Measurements from ENCODE around the gene CENPM.

DNA sequence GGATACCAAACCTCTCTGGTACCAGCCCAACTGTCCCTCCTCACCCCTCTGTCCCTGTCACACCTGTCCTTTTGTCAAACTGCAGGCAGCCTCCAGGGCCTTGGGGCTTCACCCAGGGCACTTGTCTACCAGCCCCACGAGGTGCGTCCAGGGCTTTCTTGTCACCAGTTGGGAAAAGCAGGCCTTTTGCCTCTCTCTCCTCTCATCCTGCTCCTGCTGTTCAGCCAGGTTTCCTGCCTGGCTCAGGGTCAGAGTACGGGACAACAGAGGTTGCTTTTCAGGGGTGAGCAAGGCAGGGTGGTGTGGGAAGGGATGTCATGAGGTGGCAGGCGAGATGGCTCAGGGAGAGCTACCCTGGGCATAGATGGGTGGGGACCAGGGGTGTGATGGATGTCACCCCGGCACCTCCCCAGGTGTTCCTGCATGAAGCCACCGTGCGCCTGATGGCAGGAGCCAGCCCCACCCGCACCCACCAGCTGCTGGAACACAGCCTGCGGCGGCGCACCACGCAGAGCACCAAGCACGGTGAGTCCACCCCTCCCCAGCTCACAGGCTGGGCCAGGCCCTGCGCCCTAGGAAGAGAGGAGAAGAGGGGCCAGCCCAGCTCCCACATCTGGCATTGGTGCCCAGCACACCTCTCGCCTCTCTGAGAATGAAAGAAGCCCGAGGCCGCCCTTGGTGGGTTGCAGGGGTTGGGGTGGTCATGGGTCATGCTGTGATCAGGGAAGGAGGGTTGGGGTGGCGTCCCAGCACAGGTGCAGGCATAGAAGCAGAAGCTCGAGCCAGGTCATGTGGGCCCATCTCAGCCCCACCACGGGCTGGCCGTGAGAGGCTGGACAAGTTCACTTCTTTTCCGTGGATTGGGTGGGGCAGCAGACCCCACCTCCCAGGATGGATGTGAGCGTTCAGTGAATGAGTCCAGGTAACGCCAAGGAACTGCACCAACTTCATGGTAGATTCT is 42.2 kb downstream of the CENPM start:
- TF ChIP-seq, protein P1, sequence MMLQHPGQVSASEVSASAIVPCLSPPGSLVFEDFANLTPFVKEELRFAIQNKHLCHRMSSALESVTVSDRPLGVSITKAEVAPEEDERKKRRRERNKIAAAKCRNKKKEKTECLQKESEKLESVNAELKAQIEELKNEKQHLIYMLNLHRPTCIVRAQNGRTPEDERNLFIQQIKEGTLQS (IDR thresholded peaks at IDR 0.05): no peak
- TF ChIP-seq, protein P2, sequence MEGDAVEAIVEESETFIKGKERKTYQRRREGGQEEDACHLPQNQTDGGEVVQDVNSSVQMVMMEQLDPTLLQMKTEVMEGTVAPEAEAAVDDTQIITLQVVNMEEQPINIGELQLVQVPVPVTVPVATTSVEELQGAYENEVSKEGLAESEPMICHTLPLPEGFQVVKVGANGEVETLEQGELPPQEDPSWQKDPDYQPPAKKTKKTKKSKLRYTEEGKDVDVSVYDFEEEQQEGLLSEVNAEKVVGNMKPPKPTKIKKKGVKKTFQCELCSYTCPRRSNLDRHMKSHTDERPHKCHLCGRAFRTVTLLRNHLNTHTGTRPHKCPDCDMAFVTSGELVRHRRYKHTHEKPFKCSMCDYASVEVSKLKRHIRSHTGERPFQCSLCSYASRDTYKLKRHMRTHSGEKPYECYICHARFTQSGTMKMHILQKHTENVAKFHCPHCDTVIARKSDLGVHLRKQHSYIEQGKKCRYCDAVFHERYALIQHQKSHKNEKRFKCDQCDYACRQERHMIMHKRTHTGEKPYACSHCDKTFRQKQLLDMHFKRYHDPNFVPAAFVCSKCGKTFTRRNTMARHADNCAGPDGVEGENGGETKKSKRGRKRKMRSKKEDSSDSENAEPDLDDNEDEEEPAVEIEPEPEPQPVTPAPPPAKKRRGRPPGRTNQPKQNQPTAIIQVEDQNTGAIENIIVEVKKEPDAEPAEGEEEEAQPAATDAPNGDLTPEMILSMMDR (IDR thresholded peaks at IDR 0.05; ENCODE audit: low read depth, low read length, missing input control): no peak
- TF ChIP-seq REST (IDR thresholded peaks at IDR 0.05) (no peak), YY1 (IDR thresholded peaks at IDR 0.05) (no peak)
